H9 (cell line): Measurements from ENCODE around the gene RALGDS. TPM values are rescaled to one million over a fixed set of nuclear protein-coding genes. Genes with fewer than 3 reads are reported as not detected.
"Not testable (repeated sequence)": the region's sequence is repeated elsewhere in the genome, so short reads cannot be mapped to it uniquely, and the experiment has no call there.

Experiments
- DNase-seq: peaks from one replicate; pipeline ENCODE4 v3.0.0-alpha.2; 2017
- H2AFZ ChIP-seq: one replicate; pipeline ENCODE4 v1.6.1; 2013; ENCODE audit warnings: mild to moderate bottlenecking, low read length, control low read depth, moderate library complexity
- H2AK5ac ChIP-seq: 2 replicates; pipeline ENCODE4 v1.6.1; 2013; ENCODE audit warnings: low read length, control low read depth, mixed read lengths; ENCODE audit not compliant: insufficient read length
- H2BK120ac ChIP-seq: one replicate; pipeline ENCODE4 v1.6.1; 2013; ENCODE audit warnings: low read depth, mild to moderate bottlenecking, low read length, control low read depth, inconsistent platforms; ENCODE audit not compliant: poor library complexity, severe bottlenecking
- H2BK12ac ChIP-seq: 2 replicates; pipeline ENCODE4 v1.6.1; 2013; ENCODE audit warnings: low read length, control low read depth, mixed read lengths, low read depth; ENCODE audit not compliant: insufficient read length
- H2BK15ac ChIP-seq: 2 replicates; pipeline ENCODE4 v1.6.1; 2013; ENCODE audit warnings: low read depth, low read length, control low read depth
- H2BK20ac ChIP-seq: one replicate; pipeline ENCODE4 v1.6.1; 2013; ENCODE audit warnings: low read depth, mild to moderate bottlenecking, low read length, control low read depth, inconsistent platforms; ENCODE audit not compliant: poor library complexity, severe bottlenecking
- H2BK5ac ChIP-seq: 2 replicates; pipeline ENCODE4 v1.6.1; 2013; ENCODE audit warnings: low read length, control low read depth, mixed read lengths; ENCODE audit not compliant: insufficient read length
- H3K14ac ChIP-seq: 2 replicates; pipeline ENCODE4 v1.6.1; 2013; ENCODE audit warnings: low read length, control low read depth; ENCODE audit not compliant: insufficient read depth
- H3K18ac ChIP-seq: 2 replicates; pipeline ENCODE4 v1.6.1; 2013; ENCODE audit warnings: low read depth, mild to moderate bottlenecking, mixed read lengths, low read length, control low read depth; ENCODE audit not compliant: insufficient read length
- H3K23ac ChIP-seq: 2 replicates; pipeline ENCODE4 v1.6.1; 2013; ENCODE audit warnings: low read length, control low read depth, mixed read lengths, low read depth; ENCODE audit not compliant: insufficient read length
- H3K23me2 ChIP-seq: 2 replicates; pipeline ENCODE4 v1.6.1; 2013; ENCODE audit warnings: low read depth, mild to moderate bottlenecking, mixed read lengths, low read length, control low read depth; ENCODE audit not compliant: insufficient read length, poor library complexity, severe bottlenecking
- H3K27ac ChIP-seq: 2 replicates; pipeline ENCODE4 v1.5.1; 2013; ENCODE audit warnings: low read length, control low read depth, mixed read lengths, low read depth; ENCODE audit not compliant: insufficient read length
- H3K27me3 ChIP-seq: 2 replicates; pipeline ENCODE4 v1.6.1; 2013; ENCODE audit warnings: low read length, control low read depth, inconsistent platforms; ENCODE audit not compliant: insufficient read depth
- H3K4ac ChIP-seq: 2 replicates; pipeline ENCODE4 v1.6.1; 2013; ENCODE audit warnings: low read depth, mild to moderate bottlenecking, control low read depth, inconsistent platforms, low read length, moderate library complexity
- H3K4me1 ChIP-seq: 2 replicates; pipeline ENCODE4 v1.6.1; 2013; ENCODE audit warnings: low read length, control low read depth, inconsistent platforms; ENCODE audit not compliant: insufficient read depth
- H3K4me2 ChIP-seq: 2 replicates; pipeline ENCODE4 v1.6.1; 2013; ENCODE audit warnings: low read length, control low read depth, mixed read lengths; ENCODE audit not compliant: insufficient read length, insufficient read depth
- H3K56ac ChIP-seq: 2 replicates; pipeline ENCODE4 v1.6.1; 2013; ENCODE audit warnings: low read depth, mild to moderate bottlenecking, mixed read lengths, low read length, control low read depth; ENCODE audit not compliant: insufficient read length
- H3K79me1 ChIP-seq: 2 replicates; pipeline ENCODE4 v1.6.1; 2013; ENCODE audit warnings: low read depth, mild to moderate bottlenecking, moderate library complexity, low read length, control low read depth, inconsistent platforms; ENCODE audit not compliant: insufficient read depth, poor library complexity, severe bottlenecking
- H3K79me2 ChIP-seq: 2 replicates; pipeline ENCODE4 v1.6.1; 2013; ENCODE audit warnings: low read length, control low read depth, inconsistent platforms; ENCODE audit not compliant: insufficient read depth
- H3K9ac ChIP-seq: 2 replicates; pipeline ENCODE4 v1.6.1; 2013; ENCODE audit warnings: low read length, control low read depth, mixed read lengths; ENCODE audit not compliant: insufficient read length; ENCODE audit errors: extremely low read depth
- H3K9me3 ChIP-seq: one replicate; pipeline ENCODE4 v1.6.1; 2013; ENCODE audit warnings: low read depth, low read length, inconsistent platforms; ENCODE audit not compliant: control insufficient read depth
- H3T11ph ChIP-seq: one replicate; pipeline ENCODE4 v1.6.1; 2013; ENCODE audit warnings: mild to moderate bottlenecking, low read length, control low read depth, inconsistent platforms
- H4K20me1 ChIP-seq: one replicate; pipeline ENCODE4 v1.6.1; 2013; ENCODE audit not compliant: control insufficient read depth, insufficient read length, insufficient read depth
- H4K5ac ChIP-seq: 2 replicates; pipeline ENCODE4 v1.6.1; 2013; ENCODE audit warnings: low read depth, mild to moderate bottlenecking, mixed read lengths, low read length, control low read depth; ENCODE audit not compliant: insufficient read length
- H4K8ac ChIP-seq: replicated peaks from 2 replicates; pipeline ENCODE4 v1.6.1; 2013; ENCODE audit warnings: low read length, control low read depth, mixed read lengths, low read depth; ENCODE audit not compliant: insufficient read length
- H4K91ac ChIP-seq: 2 replicates; pipeline ENCODE4 v1.6.1; 2013; ENCODE audit warnings: low read depth, mild to moderate bottlenecking, moderate library complexity, mixed read lengths, low read length, control low read depth; ENCODE audit not compliant: insufficient read length
- H3K27ac Mint-ChIP-seq, 3 experiments: 2 replicates in 2 of 3; 3 replicates in 1 of 3; pipeline ENCODE4 v1.8.0; 2020 to 2021; ENCODE audit warnings: mixed read lengths in 3 of 3, mild to moderate bottlenecking in 1 of 3, moderate library complexity in 1 of 3
- H3K27me3 Mint-ChIP-seq: 2 replicates; pipeline ENCODE4 v1.8.0; 2021; ENCODE audit warnings: low read depth, mild to moderate bottlenecking, moderate library complexity, mixed read lengths
- H3K36me3 Mint-ChIP-seq, 3 experiments: 2 replicates in 2 of 3; 3 replicates in 1 of 3; pipeline ENCODE4 v1.8.0; 2020 to 2021; ENCODE audit warnings: low read depth in 3 of 3, mixed read lengths in 3 of 3; ENCODE audit not compliant: insufficient read depth in 1 of 3
- H3K4me1 Mint-ChIP-seq, 2 experiments: 2 replicates each; pipeline ENCODE4 v1.8.0; 2020; ENCODE audit warnings: mixed read lengths in 2 of 2
- H3K4me3 Mint-ChIP-seq, 2 experiments: 2 replicates in 1 of 2; 3 replicates in 1 of 2; pipeline ENCODE4 v1.8.0; 2020 to 2021; ENCODE audit warnings: mild to moderate bottlenecking in 2 of 2, mixed read lengths in 2 of 2, moderate library complexity in 1 of 2
- H3K9me3 Mint-ChIP-seq, 2 experiments: 2 replicates in 1 of 2; 3 replicates in 1 of 2; pipeline ENCODE4 v1.8.0; 2020; ENCODE audit warnings: mild to moderate bottlenecking in 2 of 2, mixed read lengths in 2 of 2, moderate library complexity in 1 of 2
- CTCF ChIP-seq: fragments of 200-600 bp; sonication (generic); conservative IDR thresholded peaks from 3 replicates; pipeline ENCODE4 v1.8.0; 2021; ENCODE audit warnings: antibody characterized with exemption, mild to moderate bottlenecking
- WGBS: extraction: QIAGEN DNeasy Blood & Tissue Kit; methylation state at CpG from one replicate; pipeline ENCODE4 v1.1.7; 2013; ENCODE audit warnings: missing lambda C conversion rate, low lambda C conversion rate, mixed read lengths; ENCODE audit not compliant: insufficient read length; ENCODE audit errors: extremely low coverage; 5-methylcytosine and 5-hydroxymethylcytosine counted together
- total RNA-seq: library from RNA; stranded (reverse); gene quantifications from 2 replicates; pipeline ENCODE4 v1.2.1, GENCODE V29; 2021

RALGDS gene
- total RNA-seq, 1 experiment from 2014 or later, result 21.3 TPM

GRCh38 chr9:133071484-133072150 lies 49.4 kb downstream of the RALGDS start:
- Histone ChIP-seq H3K14ac (no peak overlapping the region), H4K20me1 (no peaks in the 10 kb centered on the region), H3K9me3 (no peaks in the 10 kb centered on the region), H3K18ac (no peak overlapping the region), H4K8ac (no peak overlapping the region), H3T11ph (no peak overlapping the region), H3K79me1 (no peaks in the 10 kb centered on the region), H3K27ac (no peak overlapping the region), H3K4me1 (no peaks in the 10 kb centered on the region), H2BK5ac (no peak overlapping the region), H2AK5ac (no peak overlapping the region), H4K91ac (no peak overlapping the region), H3K56ac (no peak overlapping the region), H3K9ac (no peak overlapping the region), H3K79me2 (no peaks in the 10 kb centered on the region), H3K27me3 (no peaks in the 10 kb centered on the region), H2BK120ac (no peak overlapping the region), H3K23ac (no peak overlapping the region), H3K23me2 (no peaks in the 10 kb centered on the region), H3K4ac (no peak overlapping the region), H2BK12ac (no peak overlapping the region), H2BK15ac (no peak overlapping the region), H4K5ac (no peak overlapping the region), H2AFZ (no peak overlapping the region), H3K4me2 (no peak overlapping the region), H2BK20ac (no peak overlapping the region)
- Mint-ChIP-seq H3K36me3 (peaks cover 3 to 8% (median 5%) of the 10 kb centered on the region in 3 experiments; a peak in 5 of 7 replicates), H3K4me3 (no peak overlapping the region), H3K27me3 (no peaks in the 10 kb centered on the region), H3K4me1 (peaks cover 4 to 7% of the 10 kb centered on the region in 2 experiments; a peak in 2 of 4 replicates), H3K9me3 (no peaks in the 10 kb centered on the region), H3K27ac (no peak overlapping the region)
- no CpG with 5 or more reads among the region's 33 CpGs for WGBS
- no peak for TF ChIP-seq CTCF
- no peak for DNase-seq

GRCh38 chr9:133070985-133071384 lies 50.1 kb downstream of the RALGDS start:
- H3K27me3 Mint-ChIP-seq, H4K20me1 ChIP-seq, H2AFZ ChIP-seq, DNase-seq, H3K9ac ChIP-seq, H3K4me1 ChIP-seq, H2AK5ac ChIP-seq, H3K4me1 Mint-ChIP-seq, H4K5ac ChIP-seq, H4K91ac ChIP-seq, H3K23me2 ChIP-seq, H4K8ac ChIP-seq, H2BK15ac ChIP-seq, H3K56ac ChIP-seq, H3K4ac ChIP-seq, H3K23ac ChIP-seq, H3K79me2 ChIP-seq, H3K36me3 Mint-ChIP-seq, H2BK120ac ChIP-seq, H3K27me3 ChIP-seq, H3K14ac ChIP-seq, H3K79me1 ChIP-seq, H3K9me3 Mint-ChIP-seq, H2BK5ac ChIP-seq, H3K27ac ChIP-seq, H3K27ac Mint-ChIP-seq, H3K18ac ChIP-seq, H3T11ph ChIP-seq, H2BK20ac ChIP-seq, H3K4me3 Mint-ChIP-seq, H3K4me2 ChIP-seq, H2BK12ac ChIP-seq, H3K9me3 ChIP-seq: not testable (repeated sequence)
- WGBS, result no CpG with 5 or more reads among the region's 31 CpGs
